Stomach smooth muscle (tissue), 2 donors: ENCODE data around the gene ENPP6.
"Not testable (repeated sequence)": the region's sequence is repeated elsewhere in the genome, so short reads cannot be mapped to it uniquely, and the experiment has no call there.

ENCODE experiments used
- H3K27ac ChIP-seq: one replicate; pipeline ENCODE4 v1.7.0; 2013; ENCODE audit warnings: mild to moderate bottlenecking, low read length, inconsistent platforms
- H3K27me3 ChIP-seq, 2 donors: one replicate each; pipeline ENCODE4 v1.7.0; 2013; ENCODE audit warnings: low read length in 2 of 2; ENCODE audit not compliant: insufficient read depth in 2 of 2, control insufficient read depth in 1 of 2
- H3K36me3 ChIP-seq, 2 donors: one replicate each; pipeline ENCODE4 v1.7.0; 2013; ENCODE audit warnings: low read length in 2 of 2; ENCODE audit not compliant: control insufficient read depth in 2 of 2, insufficient read depth in 2 of 2
- H3K4me1 ChIP-seq: one replicate; pipeline ENCODE4 v1.7.0; 2013; ENCODE audit warnings: low read length; ENCODE audit not compliant: control insufficient read depth, insufficient read depth
- H3K4me3 ChIP-seq, 2 donors: one replicate each; pipeline ENCODE4 v1.7.0; 2013; ENCODE audit warnings: low read length in 2 of 2
- H3K9ac ChIP-seq, 2 donors: one replicate each; pipeline ENCODE4 v1.7.0; 2013; ENCODE audit warnings: low read length in 2 of 2, mild to moderate bottlenecking in 1 of 2
- H3K9me3 ChIP-seq, 2 donors: one replicate each; pipeline ENCODE4 v1.7.0; 2013; ENCODE audit warnings: low read length in 2 of 2; ENCODE audit not compliant: control insufficient read depth in 2 of 2
- donor health status: healthy.
- donor health status: Pancreatic carcinoma.

Gene ENPP6

DNA sequence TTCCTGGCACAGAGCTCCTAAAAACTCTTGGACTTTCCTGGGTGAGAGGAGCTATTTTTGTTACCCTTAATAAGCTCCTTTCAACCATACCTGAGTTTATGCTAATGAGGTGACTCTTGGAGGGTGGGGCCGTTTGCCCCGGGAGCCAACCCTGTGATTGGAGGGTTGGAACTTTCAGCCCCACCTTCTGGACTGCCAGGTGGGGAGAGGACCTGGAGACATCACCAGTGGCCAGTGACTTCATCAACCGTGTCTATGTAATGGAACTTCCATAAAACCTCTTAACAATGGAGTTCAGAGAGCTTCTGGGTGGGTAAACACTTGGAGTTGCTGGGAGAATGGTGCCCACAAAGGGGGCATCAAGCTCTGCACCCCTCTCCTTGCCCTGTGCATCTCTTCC, 17.9 kb upstream of the ENPP6 start:
- Histone ChIP-seq H3K4me3 (no peak overlapping the region), H3K36me3 (no peaks in the 10 kb centered on the region), H3K9ac (no peak overlapping the region), H3K9me3 (no peaks in the 10 kb centered on the region), H3K4me1 (no peaks in the 10 kb centered on the region), H3K27me3 (no peaks in the 10 kb centered on the region), H3K27ac (no peak overlapping the region)

GRCh38 chr4:184234155-184234554, 16.5 kb upstream of the ENPP6 start:
- no peak overlapping the region for H3K4me3 ChIP-seq
- H3K9ac ChIP-seq, result no peak overlapping the region
- H3K36me3 ChIP-seq, result no peaks in the 10 kb centered on the region
- H3K4me1 ChIP-seq, result no peaks in the 10 kb centered on the region
- no peaks in the 10 kb centered on the region for H3K9me3 ChIP-seq
- peaks cover 0 to 3% of the 10 kb centered on the region in 2 donors for H3K27me3 ChIP-seq
- no peak overlapping the region for H3K27ac ChIP-seq

GRCh38 chr4:184232975-184233374, 15.3 kb upstream of the ENPP6 start:
- Histone ChIP-seq H3K36me3 (no peaks in the 10 kb centered on the region), H3K27me3 (peaks cover 0 to 7% of the 10 kb centered on the region in 2 donors), H3K9ac (no peak overlapping the region), H3K4me3 (no peak overlapping the region), H3K4me1 (no peaks in the 10 kb centered on the region), H3K9me3 (no peaks in the 10 kb centered on the region), H3K27ac (no peak overlapping the region)

- Histone ChIP-seq H3K9ac (no peak overlapping the region), H3K27ac (no peak overlapping the region), H3K4me3 (no peak overlapping the region), H3K36me3 (no peaks in the 10 kb centered on the region), H3K27me3 (peaks cover 0 to 10% of the 10 kb centered on the region in 2 donors), H3K4me1 (no peaks in the 10 kb centered on the region), H3K9me3 (no peaks in the 10 kb centered on the region)
Observed at GRCh38 chr4:184232202-184232601, 14.5 kb upstream of the ENPP6 start.

GRCh38 chr4:184231573-184231972, 13.9 kb upstream of the ENPP6 start:
- no peak overlapping the region for H3K27ac ChIP-seq
- no peak overlapping the region for H3K4me3 ChIP-seq
- H3K9me3 ChIP-seq, result no peaks in the 10 kb centered on the region
- H3K27me3 ChIP-seq, result peaks cover 0 to 10% of the 10 kb centered on the region in 2 donors
- no peaks in the 10 kb centered on the region for H3K4me1 ChIP-seq
- no peaks in the 10 kb centered on the region for H3K36me3 ChIP-seq
- H3K9ac ChIP-seq, result no peak overlapping the region

DNA sequence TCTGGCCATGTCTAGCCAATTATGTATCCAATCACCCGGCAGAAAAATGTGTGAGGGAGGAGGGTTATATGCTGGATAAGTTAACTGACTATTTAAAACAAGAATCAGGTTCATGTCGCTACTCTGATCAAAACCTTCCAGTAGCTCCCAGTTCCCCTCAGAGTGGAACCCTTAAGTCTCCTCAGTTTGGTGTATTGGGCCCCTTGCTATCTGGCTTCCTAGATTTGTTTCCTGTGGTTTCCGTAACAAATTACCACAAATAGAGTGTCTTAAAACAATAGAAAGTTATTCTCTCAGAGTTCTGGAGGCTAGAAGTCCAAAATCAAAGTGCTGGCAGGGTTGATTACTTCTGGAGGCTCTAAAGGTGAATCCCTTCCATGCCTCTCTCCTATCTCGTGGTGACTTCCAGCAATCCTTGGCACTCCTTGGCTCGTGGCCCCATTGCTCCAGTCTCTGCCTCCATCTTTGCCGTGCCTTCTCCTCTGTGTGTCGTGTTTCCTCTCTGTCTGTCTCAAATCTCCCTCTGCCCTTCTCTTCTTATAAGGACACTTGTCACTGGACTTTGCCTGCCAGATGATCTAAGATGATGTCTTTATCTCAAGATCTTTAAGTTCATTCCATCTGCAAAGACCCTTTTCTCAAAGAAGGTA, 10.5 kb upstream of the ENPP6 start:
- Histone ChIP-seq H3K36me3 (no peaks in the 10 kb centered on the region), H3K27me3 (peaks cover 0 to 10% of the 10 kb centered on the region in 2 donors), H3K4me3 (no peak overlapping the region), H3K4me1 (no peaks in the 10 kb centered on the region), H3K9ac (no peak overlapping the region), H3K27ac (no peak overlapping the region), H3K9me3 (peaks cover 0 to 4% of the 10 kb centered on the region in 2 donors)

DNA sequence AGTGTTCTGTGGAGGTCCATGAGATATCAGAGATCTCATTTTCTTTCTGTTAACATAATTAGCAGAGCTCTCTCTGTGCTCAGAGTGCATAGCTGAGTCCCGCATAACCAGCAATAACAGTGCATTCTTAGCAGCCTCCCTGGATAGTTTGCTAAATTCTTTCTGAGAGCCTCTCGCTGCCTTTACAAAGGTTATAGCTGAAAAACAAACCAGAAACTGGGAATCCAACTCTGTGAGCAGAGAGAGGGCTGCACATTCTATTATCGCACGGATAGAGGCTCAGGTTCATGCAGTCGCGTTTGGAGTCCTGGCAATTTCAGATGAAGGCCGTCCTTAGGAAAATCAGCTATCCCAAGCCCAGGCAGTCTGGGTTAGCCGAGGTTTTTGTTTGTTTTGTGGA, 1.2 kb downstream of the ENPP6 start:
- no peaks in the 10 kb centered on the region for H3K4me1 ChIP-seq
- no peaks in the 10 kb centered on the region for H3K9me3 ChIP-seq
- no peak overlapping the region for H3K27ac ChIP-seq
- H3K4me3 ChIP-seq, result no peak overlapping the region
- no peaks in the 10 kb centered on the region for H3K36me3 ChIP-seq
- H3K27me3 ChIP-seq, result peaks cover 0 to 3% of the 10 kb centered on the region in 2 donors
- no peak overlapping the region for H3K9ac ChIP-seq

GRCh38 chr4:184215709-184216328, 1.9 kb downstream of the ENPP6 start:
- Histone ChIP-seq H3K4me1 (no peaks in the 10 kb centered on the region), H3K27me3 (peaks cover 0 to 3% of the 10 kb centered on the region in 2 donors), H3K4me3 (no peak overlapping the region), H3K36me3 (no peaks in the 10 kb centered on the region), H3K27ac (no peak overlapping the region), H3K9me3 (no peaks in the 10 kb centered on the region), H3K9ac (no peak overlapping the region)

- no peak overlapping the region for H3K27ac ChIP-seq
- no peak overlapping the region for H3K4me3 ChIP-seq
- H3K4me1 ChIP-seq, result no peaks in the 10 kb centered on the region
- no peak overlapping the region for H3K9ac ChIP-seq
- no peaks in the 10 kb centered on the region for H3K36me3 ChIP-seq
- peaks cover 0 to 3% of the 10 kb centered on the region in 2 donors for H3K27me3 ChIP-seq
- no peaks in the 10 kb centered on the region for H3K9me3 ChIP-seq
Observed at GRCh38 chr4:184214931-184215330, 2.7 kb downstream of the ENPP6 start.

GRCh38 chr4:184207734-184208607, 9.7 kb downstream of the ENPP6 start:
- not testable (repeated sequence) for H3K4me1 ChIP-seq

More at GRCh38 chr4:184207734-184208607, 9.7 kb downstream of the ENPP6 start:
- H3K9me3 ChIP-seq, H3K36me3 ChIP-seq, H3K4me3 ChIP-seq, H3K9ac ChIP-seq, H3K27ac ChIP-seq, H3K27me3 ChIP-seq: not testable (repeated sequence)
